HG03565 (cell line): ENCODE measurements around the gene MSRB3.

Experiments used
- ATAC-seq: cut with Tn5 transposase; IDR thresholded peaks from one replicate; pipeline ENCODE4 v1.9.1; 2021; ENCODE audit warnings: mild to moderate bottlenecking, moderate library complexity; ENCODE audit not compliant: unreplicated experiment

Gene MSRB3

GRCh38 chr12:65387396-65387795, 108.9 kb downstream of the MSRB3 start:
- no peak for ATAC-seq

DNA sequence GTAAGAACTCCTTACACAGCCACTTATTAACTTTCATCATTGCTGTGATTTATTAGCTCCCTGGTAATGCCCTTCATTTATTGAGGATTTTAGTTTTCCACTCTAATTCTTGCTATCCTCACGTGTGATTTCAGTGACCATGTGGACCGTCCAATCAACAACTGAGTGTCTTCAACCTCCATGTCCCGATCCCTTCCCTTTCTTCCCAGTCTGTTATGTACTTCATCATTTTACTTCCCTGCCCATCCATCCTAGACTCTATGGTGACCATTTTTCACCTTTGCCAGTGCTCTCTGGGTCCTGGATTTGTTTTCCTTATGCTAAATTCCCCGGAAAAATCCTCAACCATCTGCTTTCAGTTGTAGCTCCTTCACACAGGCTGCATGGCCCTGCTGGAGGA, 111.0 kb downstream of the MSRB3 start:
- no peak for ATAC-seq

- no peak for ATAC-seq
Measured at GRCh38 chr12:65391711-65392110, 113.2 kb downstream of the MSRB3 start.

DNA sequence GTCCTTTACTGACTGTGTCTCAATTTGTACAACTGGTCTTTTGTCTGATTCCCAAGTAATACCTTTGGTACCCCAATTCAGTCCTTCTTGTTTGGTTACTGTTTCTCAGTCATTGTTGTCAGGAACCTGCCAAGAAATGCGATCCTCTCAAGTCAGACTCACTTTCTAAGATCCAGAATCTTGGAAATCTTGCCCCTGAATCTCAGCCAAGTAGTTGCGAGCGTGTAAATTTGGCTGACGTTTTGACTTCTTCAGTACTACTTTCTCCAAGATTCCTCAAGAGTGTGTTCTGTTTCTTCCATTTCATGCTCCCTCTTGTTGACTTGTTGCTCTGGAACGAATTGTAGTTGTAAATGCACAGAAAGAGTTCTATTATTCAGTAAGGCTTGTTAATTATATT, 114.0 kb downstream of the MSRB3 start:
- ATAC-seq: no peak

DNA sequence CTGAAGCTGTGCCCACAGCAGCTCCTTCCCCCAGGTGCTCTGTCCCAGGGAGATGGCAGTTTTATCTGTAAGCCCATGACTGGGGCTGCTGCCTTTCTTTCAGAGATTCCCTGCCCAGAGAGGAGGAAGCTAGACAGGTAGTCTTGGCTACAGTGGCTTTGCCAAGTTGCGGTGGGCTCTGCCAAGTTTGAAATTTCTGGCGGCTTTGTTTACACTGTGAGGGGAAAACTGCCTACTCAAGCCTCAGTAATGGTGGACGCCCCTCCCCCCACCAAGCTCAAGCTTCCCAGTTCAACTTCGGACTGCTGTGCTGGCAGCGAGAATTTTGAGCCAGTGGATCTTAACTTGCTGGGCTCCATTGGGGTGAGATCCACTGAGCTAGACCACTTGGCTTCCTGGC, 124.7 kb downstream of the MSRB3 start:
- no peak for ATAC-seq

GRCh38 chr12:65407388-65408149, 129.1 kb downstream of the MSRB3 start:
- no peak for ATAC-seq

DNA sequence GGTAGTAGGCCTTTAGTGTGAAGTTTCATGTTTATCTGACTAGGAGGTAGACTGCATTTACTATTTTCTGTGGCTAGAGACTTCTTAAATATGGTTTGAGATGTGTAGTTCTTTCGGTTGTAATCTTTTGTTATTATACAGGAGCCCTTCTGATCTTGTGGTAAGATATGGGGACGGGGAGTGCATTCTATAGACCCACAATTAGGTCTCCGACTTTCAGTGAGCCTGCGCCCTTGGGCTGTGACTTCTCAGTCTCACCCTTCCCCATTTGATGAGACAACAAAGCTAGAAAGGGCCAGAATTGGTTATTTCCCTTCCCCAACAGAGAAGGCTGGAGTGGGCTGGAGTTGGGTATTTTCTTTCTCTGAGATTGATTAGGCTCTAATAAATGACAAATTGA, 130.0 kb downstream of the MSRB3 start:
- ATAC-seq: no peak

DNA sequence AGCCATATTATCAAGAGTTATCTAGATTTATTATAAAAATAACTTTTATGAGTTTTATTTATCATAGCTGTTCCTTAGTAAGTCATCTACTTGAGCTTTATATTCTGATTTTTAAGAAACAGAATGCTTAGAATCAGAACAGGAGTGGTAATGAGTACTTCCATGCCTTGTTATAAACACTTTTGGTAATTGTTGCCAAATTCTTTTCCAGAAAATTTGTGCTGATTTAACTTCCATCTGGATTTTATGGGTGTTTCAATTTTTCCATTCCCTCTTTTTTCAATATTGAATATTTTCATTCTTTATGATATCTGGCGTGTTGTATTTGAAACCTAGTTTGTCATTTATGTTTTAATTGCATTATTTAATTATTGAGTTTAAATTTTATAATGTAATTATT, 131.2 kb downstream of the MSRB3 start:
- no peak for ATAC-seq

DNA sequence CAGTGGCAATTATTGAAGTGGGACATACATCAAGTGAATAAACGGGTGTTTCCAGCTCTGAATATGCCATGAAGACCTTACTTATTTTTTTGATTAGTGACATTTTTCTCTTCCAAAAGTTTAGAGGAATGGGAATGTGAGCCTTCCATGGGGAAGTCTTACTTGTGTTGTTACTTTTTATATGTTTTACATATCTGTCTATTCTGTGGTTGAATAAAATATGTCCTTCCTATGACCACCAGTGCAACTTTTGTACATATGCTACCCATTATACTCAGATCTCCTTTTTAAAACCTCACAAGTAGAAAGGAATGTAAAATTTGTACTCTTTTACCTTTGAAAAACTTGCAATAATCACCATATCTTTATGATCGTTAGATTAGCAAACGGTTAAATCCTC, 132.7 kb downstream of the MSRB3 start:
- ATAC-seq: no peak

- ATAC-seq: no peak
Measured at GRCh38 chr12:65414526-65414925, 136.0 kb downstream of the MSRB3 start.

- no peak for ATAC-seq
Measured at GRCh38 chr12:65415826-65416225, 137.3 kb downstream of the MSRB3 start.

DNA sequence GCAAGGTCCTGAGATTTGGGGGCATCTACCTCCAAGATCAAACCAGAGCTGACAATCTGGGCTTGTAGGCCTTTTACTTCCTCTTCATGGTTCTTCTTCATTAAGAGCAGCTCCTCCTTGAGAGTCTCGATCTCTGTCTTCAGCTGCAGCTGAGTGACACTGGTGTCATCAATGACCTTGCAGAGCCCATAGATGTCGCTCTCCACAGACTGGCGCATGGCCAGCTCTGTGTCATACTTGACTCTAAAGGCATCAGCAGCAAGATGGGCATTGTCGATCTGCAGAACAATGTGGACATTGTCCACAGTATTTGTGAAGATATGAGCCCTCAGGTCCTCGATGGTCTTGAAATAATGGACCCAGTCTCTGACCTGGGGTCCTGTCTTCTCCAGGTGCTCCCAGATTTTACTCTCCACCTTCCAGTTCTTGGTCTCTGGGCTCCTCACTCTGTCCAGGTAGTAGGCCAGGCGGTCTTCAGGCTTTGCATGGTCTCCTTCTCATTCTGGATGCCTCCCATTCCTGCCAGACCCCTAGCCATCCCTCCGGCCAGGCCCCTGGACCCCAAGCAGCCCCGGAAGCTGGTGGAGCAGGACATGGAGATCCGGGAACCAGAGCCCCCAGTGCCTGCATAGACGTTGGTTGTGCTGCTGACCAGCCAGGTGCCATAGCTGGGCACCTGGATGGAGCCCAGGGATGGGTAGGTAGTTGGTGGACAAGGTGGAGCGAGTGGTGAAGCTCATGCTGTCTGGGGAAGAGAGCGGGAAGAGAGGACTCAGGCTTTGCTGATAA, 141.0 kb downstream of the MSRB3 start:
- ATAC-seq: no peak

DNA sequence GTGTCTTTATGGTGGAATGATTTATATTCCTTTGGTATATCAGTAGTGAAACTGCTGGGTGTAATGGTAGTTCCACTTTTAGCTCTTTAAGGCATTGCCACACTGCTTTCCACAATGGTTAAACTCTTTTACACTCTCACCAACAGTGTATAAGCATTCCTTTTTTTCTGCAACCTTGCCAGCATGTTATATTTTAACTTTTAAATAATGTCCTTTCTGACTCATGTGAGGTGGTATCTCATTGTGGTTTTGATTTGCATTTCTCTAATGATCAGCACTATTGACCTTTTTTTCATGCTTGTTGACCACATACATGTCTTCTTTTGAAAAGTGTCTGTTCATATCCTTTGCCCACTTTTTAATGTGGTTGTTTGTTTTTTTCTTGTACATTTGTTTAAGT, 142.5 kb downstream of the MSRB3 start:
- no peak for ATAC-seq

GRCh38 chr12:65427646-65428045, 149.2 kb downstream of the MSRB3 start:
- no peak for ATAC-seq

DNA sequence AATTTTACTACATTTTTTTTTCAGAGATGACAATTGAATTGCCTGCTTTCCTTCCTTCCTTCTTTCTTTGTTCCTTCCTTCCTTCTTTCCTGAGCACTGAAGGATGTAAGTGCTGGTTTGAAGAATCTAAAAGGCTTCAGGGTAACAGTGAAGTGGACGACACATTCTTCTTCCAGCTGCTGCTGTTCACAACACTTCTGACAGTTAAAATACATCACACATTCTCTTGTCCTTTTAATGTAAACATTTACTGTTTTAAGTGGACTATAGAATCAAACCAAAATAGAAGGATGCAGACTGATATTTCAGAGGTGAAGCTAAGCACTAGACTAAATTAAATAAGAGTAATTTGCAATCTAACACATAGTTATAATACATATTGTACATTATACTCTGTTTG, 151.5 kb downstream of the MSRB3 start:
- no peak for ATAC-seq

GRCh38 chr12:65430571-65431306, 152.3 kb downstream of the MSRB3 start:
- ATAC-seq: no peak

- no peak for ATAC-seq
Measured at GRCh38 chr12:65432114-65432513, 153.6 kb downstream of the MSRB3 start.

DNA sequence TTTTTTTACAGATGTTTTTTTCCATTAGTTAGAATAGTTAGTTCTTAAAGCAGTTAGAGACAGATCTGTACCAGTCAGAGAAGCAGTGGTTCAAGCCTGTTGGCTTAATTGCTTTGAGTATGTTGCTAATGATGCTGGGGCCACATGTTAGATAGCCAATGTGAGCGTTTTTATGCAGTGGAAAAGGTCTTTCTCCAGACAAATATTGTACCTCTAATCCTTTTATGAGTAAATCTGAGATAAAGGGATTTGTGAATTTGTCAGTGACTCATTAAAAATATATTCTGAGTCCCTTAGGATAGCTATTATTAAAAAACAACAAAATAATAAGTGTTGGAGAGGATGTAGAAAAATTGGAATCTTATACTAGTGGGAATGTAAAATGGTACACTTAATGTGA, 154.2 kb downstream of the MSRB3 start:
- no peak for ATAC-seq

DNA sequence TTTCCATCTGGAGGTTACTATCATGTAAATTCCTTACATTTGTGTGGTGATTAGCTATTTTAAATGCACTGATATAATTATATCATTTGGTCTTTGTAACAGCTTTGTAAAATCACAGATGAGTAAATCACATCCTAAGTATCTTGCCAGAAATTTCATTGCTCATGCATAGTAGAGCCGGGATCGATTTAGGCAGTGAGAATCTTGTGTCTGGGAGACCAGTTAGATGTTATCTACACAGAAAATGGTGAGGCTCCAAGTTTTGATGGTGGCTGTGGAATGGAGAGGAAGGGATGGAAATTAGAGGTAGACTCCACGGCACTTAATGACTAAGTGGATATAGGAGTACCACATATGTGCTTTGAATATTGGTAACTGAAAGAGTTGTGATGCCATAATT, 156.3 kb downstream of the MSRB3 start:
- ATAC-seq: no peak

DNA sequence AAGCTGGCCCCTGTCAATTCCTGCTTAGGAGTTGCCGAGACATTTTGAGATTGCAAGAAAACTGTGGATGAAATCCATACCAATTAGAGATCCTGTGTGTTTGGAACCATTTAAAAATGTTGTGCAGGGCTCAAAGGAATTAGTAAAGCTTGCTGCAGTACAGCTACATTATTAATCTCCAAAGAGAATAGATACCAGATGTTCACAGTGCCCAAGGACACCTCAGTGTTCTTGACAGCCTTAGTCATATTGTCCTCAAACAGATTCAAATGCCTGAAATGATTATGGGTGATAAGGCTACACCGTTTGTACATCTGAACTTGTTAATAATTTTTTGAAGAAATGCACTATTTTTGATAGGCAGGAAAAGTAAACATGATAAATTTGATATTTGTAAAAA, 164.6 kb downstream of the MSRB3 start:
- ATAC-seq: no peak

DNA sequence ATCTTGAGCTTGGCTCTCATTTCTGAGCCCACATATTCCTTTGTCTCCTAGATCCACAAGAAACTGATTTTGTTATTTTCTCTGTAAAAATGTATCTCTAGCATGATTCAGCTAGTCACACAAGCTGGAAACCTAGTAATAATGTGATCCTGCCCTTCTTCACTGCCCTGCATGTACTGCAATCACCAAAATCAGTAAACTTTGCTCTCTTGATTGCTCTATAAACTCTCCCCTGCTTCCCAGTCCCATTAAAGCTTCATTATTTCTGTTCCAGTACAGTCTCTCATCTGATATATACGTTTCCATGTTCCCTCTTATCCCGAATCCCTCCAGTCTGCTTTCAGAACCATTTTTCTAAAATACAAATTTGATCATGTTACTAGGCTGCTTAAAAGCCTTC, 166.5 kb downstream of the MSRB3 start:
- ATAC-seq: no peak

GRCh38 chr12:65446901-65447300, 168.4 kb downstream of the MSRB3 start:
- no peak for ATAC-seq
